ENCODE results near the gene HEPACAM.
A peak's percentile ranks its signal among the peaks of the same experiment; 100 is the strongest.

HEPACAM gene

DNA sequence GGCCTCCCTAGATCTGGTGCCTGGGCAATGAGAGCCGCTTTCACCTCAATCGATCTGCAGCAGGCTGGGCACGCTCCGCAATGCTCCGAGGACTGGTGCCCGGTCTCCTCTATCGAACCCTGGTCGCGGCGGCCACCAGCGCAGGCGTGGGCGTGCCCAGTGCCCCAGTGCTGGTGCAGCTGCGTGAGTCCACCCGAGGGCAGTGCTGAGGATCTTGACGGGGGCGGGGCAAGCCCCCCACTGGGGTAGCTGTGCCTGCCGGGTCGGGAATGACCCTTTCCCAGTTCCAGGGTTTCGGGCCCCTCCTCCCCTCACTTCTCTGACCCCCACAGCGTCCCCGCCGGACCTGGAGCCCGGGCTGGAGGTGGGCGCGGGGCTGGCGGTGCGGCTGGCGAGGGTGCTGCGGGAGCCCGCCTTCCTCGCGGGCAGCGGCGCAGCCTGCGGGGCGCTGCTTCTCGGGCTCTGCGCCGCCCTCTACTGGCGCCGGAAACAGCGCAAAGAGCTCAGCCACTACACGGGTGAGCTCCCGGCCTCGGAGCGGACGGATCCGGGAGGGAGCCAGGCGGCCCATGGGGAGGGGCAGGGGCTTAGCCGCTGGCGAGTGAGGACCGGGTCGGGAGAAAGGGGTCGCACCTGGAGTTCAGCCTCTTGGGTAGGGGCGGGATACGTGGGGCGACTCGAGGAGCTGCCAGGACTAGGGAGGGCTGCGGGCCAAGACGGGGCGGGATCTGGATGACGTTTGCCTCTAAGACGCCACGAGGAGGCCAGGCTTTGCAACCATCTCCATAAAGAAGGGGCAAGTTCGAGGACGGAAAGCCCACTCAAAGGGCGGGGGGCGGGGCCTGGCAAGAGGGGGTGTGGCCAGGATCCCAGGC, 59.7 kb downstream of the HEPACAM start:
- peak overlapping the region; percentile 53 for H3K4me3 ChIP-seq (ENCODE audit: low read length)

DNA sequence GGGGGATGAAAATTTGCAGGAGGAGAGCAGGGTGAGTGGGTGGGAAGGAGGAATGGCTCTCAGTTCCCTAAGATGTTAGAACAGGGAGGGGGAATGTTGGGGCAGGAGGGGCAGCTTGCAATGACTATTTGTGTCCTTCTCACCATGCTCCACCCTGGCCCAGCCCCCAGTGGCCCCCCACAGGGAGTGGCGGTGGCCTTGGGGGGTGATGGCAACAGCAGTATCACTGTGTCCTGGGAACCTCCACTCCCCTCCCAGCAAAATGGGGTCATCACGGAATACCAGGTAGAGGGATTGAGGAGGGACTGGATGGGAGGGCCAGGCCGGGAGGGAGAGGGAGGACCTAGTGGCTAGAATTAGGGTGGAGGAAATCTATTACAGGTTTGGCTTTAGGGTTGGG, 60.4 kb downstream of the HEPACAM start:
- H4K5ac ChIP-seq (ENCODE audit: low read length): no peak overlapping the region
- H3K4ac ChIP-seq (ENCODE audit: low read depth, low read length): no peak overlapping the region
- H2AK5ac ChIP-seq (ENCODE audit: low read length): no peak overlapping the region
- no peak overlapping the region for H3K23ac ChIP-seq (ENCODE audit: low read length)
- H3K9ac ChIP-seq (ENCODE audit: low read length): no peak overlapping the region
- H3K27me3 ChIP-seq (ENCODE audit: insufficient read depth, low read length, poor library complexity): peaks cover 11% of the 10 kb centered on the region
- no peak overlapping the region for H3K56ac ChIP-seq (ENCODE audit: low read length)
- H3K18ac ChIP-seq (ENCODE audit: low read length): no peak overlapping the region
- DNase-seq: no peak
- no peaks in the 10 kb centered on the region for H3K79me2 ChIP-seq (ENCODE audit: control insufficient read depth, insufficient read depth, low read length)
- H3K4me1 ChIP-seq (ENCODE audit: control insufficient read depth, low read depth, low read length): no peaks in the 10 kb centered on the region
- H2BK15ac ChIP-seq (replicated peaks; ENCODE audit: low read depth): no peak overlapping the region
- no peak overlapping the region for H3K4me2 ChIP-seq (ENCODE audit: low read length)
- no peak overlapping the region for H3K4me3 ChIP-seq (ENCODE audit: low read length)
- no peak overlapping the region for H2BK5ac ChIP-seq (ENCODE audit: low read length)
- WGBS (ENCODE audit: extremely low coverage, insufficient coverage, low lambda C conversion rate): no CpG with 5 or more reads among the region's 3 CpGs
- no peak overlapping the region for H4K8ac ChIP-seq (ENCODE audit: low read depth, low read length)
- H2BK120ac ChIP-seq (ENCODE audit: low read depth, low read length): no peak overlapping the region
- no peaks in the 10 kb centered on the region for H3K79me1 ChIP-seq (ENCODE audit: low read length)
- H3K27ac ChIP-seq (ENCODE audit: low read depth, low read length): no peak overlapping the region
- H3K36me3 ChIP-seq (ENCODE audit: control insufficient read depth, insufficient read depth, low read length): no peaks in the 10 kb centered on the region

More for the DNA sequence above, 59.7 kb downstream of the HEPACAM start:
- H3K4ac ChIP-seq (ENCODE audit: low read depth, low read length): no peak overlapping the region
- no peaks in the 10 kb centered on the region for H3K79me1 ChIP-seq (ENCODE audit: low read length)
- peak overlapping the region; percentile 73 for H3K4me2 ChIP-seq (ENCODE audit: low read length)
- H3K36me3 ChIP-seq (ENCODE audit: control insufficient read depth, insufficient read depth, low read length): no peaks in the 10 kb centered on the region
- peak overlapping the region; percentile 93 for H3K56ac ChIP-seq (ENCODE audit: low read length)
- H3K27ac ChIP-seq (ENCODE audit: low read depth, low read length): peak overlapping the region; percentile 55
- no peak overlapping the region for H2AK5ac ChIP-seq (ENCODE audit: low read length)
- no peaks in the 10 kb centered on the region for H3K79me2 ChIP-seq (ENCODE audit: control insufficient read depth, insufficient read depth, low read length)
- H2BK5ac ChIP-seq (ENCODE audit: low read length): no peak overlapping the region
- H3K4me1 ChIP-seq (ENCODE audit: control insufficient read depth, low read depth, low read length): no peaks in the 10 kb centered on the region
- H4K8ac ChIP-seq (ENCODE audit: low read depth, low read length): no peak overlapping the region
- H3K23ac ChIP-seq (ENCODE audit: low read length): no peak overlapping the region
- no CpG with 5 or more reads among the region's 69 CpGs for WGBS (ENCODE audit: extremely low coverage, insufficient coverage, low lambda C conversion rate)
- H3K27me3 ChIP-seq (ENCODE audit: insufficient read depth, low read length, poor library complexity): peaks cover 5% of the 10 kb centered on the region
- H4K5ac ChIP-seq (ENCODE audit: low read length): no peak overlapping the region
- H2BK120ac ChIP-seq (ENCODE audit: low read depth, low read length): no peak overlapping the region
- DNase-seq: peak; percentile 97
- H3K9ac ChIP-seq (ENCODE audit: low read length): peak overlapping the region; percentile 76
- peak overlapping the region; percentile 60 for H3K18ac ChIP-seq (ENCODE audit: low read length)
- no peak overlapping the region for H2BK15ac ChIP-seq (replicated peaks; ENCODE audit: low read depth)

DNA sequence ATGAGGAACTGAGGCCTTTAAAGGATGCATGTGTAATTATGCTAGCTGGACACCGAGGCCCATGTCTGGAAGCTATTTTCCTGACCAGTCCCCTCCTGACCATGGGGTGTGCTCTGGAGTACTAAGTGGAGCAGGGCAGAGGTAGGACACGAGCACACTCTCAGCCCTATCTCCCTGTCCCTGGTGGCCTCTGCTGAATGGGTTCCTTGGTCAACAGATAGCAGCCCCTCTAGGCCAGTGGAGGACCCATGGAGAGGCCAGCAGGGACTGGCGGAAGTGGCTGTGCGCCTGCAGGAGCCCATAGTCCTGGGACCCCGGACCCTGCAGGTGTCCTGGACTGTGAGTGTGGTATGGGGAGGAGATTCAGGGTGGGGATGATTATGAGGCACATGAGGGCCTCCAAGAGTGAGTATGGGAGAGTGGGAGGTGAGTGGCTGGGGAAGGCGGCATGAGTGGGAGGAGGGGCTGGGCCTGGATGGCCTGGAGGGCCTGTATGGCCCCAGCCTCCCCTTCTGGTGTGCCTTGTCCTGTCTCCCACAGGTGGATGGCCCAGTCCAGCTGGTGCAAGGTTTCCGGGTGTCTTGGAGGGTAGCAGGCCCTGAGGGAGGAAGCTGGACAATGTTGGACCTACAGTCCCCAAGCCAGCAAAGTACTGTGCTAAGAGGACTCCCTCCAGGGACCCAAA, 61.1 kb downstream of the HEPACAM start:
- no peak overlapping the region for H2AK5ac ChIP-seq (ENCODE audit: low read length)
- H3K18ac ChIP-seq (ENCODE audit: low read length): no peak overlapping the region
- H3K9ac ChIP-seq (ENCODE audit: low read length): no peak overlapping the region
- no peak overlapping the region for H3K4ac ChIP-seq (ENCODE audit: low read depth, low read length)
- H4K8ac ChIP-seq (ENCODE audit: low read depth, low read length): no peak overlapping the region
- no peaks in the 10 kb centered on the region for H3K79me1 ChIP-seq (ENCODE audit: low read length)
- no peak for DNase-seq
- H3K79me2 ChIP-seq (ENCODE audit: control insufficient read depth, insufficient read depth, low read length): no peaks in the 10 kb centered on the region
- H3K27me3 ChIP-seq (ENCODE audit: insufficient read depth, low read length, poor library complexity): peaks cover 17% of the 10 kb centered on the region
- H4K5ac ChIP-seq (ENCODE audit: low read length): no peak overlapping the region
- no peaks in the 10 kb centered on the region for H3K4me1 ChIP-seq (ENCODE audit: control insufficient read depth, low read depth, low read length)
- no peak overlapping the region for H3K23ac ChIP-seq (ENCODE audit: low read length)
- H3K4me3 ChIP-seq (ENCODE audit: low read length): no peak overlapping the region
- no peak overlapping the region for H2BK15ac ChIP-seq (replicated peaks; ENCODE audit: low read depth)
- no peak overlapping the region for H3K56ac ChIP-seq (ENCODE audit: low read length)
- WGBS (ENCODE audit: extremely low coverage, insufficient coverage, low lambda C conversion rate): no CpG with 5 or more reads among the region's 7 CpGs
- H2BK5ac ChIP-seq (ENCODE audit: low read length): no peak overlapping the region
- no peak overlapping the region for H2BK120ac ChIP-seq (ENCODE audit: low read depth, low read length)
- no peak overlapping the region for H3K27ac ChIP-seq (ENCODE audit: low read depth, low read length)
- no peak overlapping the region for H3K4me2 ChIP-seq (ENCODE audit: low read length)
- no peaks in the 10 kb centered on the region for H3K36me3 ChIP-seq (ENCODE audit: control insufficient read depth, insufficient read depth, low read length)

DNA sequence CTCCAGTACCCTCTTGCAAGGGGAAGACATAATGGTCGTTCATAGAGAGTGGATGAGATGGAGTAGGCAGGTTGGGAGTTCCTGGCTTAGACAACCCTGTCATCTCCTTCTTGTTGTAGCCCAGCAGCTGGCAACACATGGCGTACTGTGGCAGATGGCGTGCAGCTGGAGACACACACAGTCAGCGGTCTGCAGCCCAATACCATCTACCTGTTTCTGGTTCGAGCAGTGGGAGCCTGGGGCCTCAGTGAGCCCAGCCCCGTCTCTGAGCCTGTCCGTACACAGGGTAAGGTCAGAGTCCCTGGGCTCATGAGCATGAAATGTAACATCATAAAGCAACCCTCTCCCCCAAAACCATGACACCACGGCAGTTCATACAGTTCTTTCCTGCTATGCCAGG, 61.9 kb downstream of the HEPACAM start:
- H4K8ac ChIP-seq (ENCODE audit: low read depth, low read length): no peak overlapping the region
- H3K18ac ChIP-seq (ENCODE audit: low read length): no peak overlapping the region
- WGBS (ENCODE audit: extremely low coverage, insufficient coverage, low lambda C conversion rate): no CpG with 5 or more reads among the region's 8 CpGs
- no peak overlapping the region for H3K23ac ChIP-seq (ENCODE audit: low read length)
- H3K9ac ChIP-seq (ENCODE audit: low read length): no peak overlapping the region
- peaks cover 24% of the 10 kb centered on the region for H3K27me3 ChIP-seq (ENCODE audit: insufficient read depth, low read length, poor library complexity)
- H3K4ac ChIP-seq (ENCODE audit: low read depth, low read length): no peak overlapping the region
- H3K79me2 ChIP-seq (ENCODE audit: control insufficient read depth, insufficient read depth, low read length): no peaks in the 10 kb centered on the region
- H3K4me2 ChIP-seq (ENCODE audit: low read length): no peak overlapping the region
- no peak overlapping the region for H2BK15ac ChIP-seq (replicated peaks; ENCODE audit: low read depth)
- no peaks in the 10 kb centered on the region for H3K79me1 ChIP-seq (ENCODE audit: low read length)
- H2BK120ac ChIP-seq (ENCODE audit: low read depth, low read length): no peak overlapping the region
- H3K56ac ChIP-seq (ENCODE audit: low read length): no peak overlapping the region
- no peak overlapping the region for H3K27ac ChIP-seq (ENCODE audit: low read depth, low read length)
- no peak overlapping the region for H2AK5ac ChIP-seq (ENCODE audit: low read length)
- H3K4me3 ChIP-seq (ENCODE audit: low read length): no peak overlapping the region
- no peaks in the 10 kb centered on the region for H3K36me3 ChIP-seq (ENCODE audit: control insufficient read depth, insufficient read depth, low read length)
- H3K4me1 ChIP-seq (ENCODE audit: control insufficient read depth, low read depth, low read length): no peaks in the 10 kb centered on the region
- no peak overlapping the region for H2BK5ac ChIP-seq (ENCODE audit: low read length)
- H4K5ac ChIP-seq (ENCODE audit: low read length): no peak overlapping the region
- DNase-seq: no peak

DNA sequence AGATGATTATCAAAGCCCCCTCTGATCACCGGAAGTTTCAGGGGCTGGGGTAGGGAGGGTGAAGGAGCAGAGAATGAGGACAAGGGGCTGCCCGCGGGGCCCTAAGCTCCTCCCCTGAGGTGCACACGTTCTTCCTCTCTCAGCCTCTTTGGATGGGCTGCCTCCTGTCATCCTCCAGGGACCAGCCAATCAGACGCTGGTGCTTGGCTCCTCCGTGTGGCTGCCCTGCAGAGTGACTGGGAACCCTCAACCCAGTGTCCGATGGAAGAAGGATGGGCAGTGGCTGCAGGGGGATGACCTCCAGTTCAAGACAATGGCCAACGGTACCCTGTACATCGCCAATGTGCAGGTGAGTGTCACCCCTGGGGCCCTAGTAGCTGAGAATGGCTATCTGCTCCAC, 63.1 kb downstream of the HEPACAM start:
- no peak overlapping the region for H2BK5ac ChIP-seq (ENCODE audit: low read length)
- H3K27me3 ChIP-seq (ENCODE audit: insufficient read depth, low read length, poor library complexity): peaks cover 36% of the 10 kb centered on the region
- no peaks in the 10 kb centered on the region for H3K4me1 ChIP-seq (ENCODE audit: control insufficient read depth, low read depth, low read length)

More for the DNA sequence above, 63.1 kb downstream of the HEPACAM start:
- Histone ChIP-seq H3K27ac (ENCODE audit: low read depth, low read length) (no peak overlapping the region), H2BK15ac (replicated peaks; ENCODE audit: low read depth) (no peak overlapping the region), H4K8ac (ENCODE audit: low read depth, low read length) (no peak overlapping the region), H3K23ac (ENCODE audit: low read length) (no peak overlapping the region), H2AK5ac (ENCODE audit: low read length) (no peak overlapping the region), H2BK120ac (ENCODE audit: low read depth, low read length) (no peak overlapping the region), H3K4me2 (ENCODE audit: low read length) (no peak overlapping the region), H3K18ac (ENCODE audit: low read length) (no peak overlapping the region), H3K4me3 (ENCODE audit: low read length) (no peak overlapping the region), H4K5ac (ENCODE audit: low read length) (no peak overlapping the region), H3K9ac (ENCODE audit: low read length) (no peak overlapping the region), H3K4ac (ENCODE audit: low read depth, low read length) (no peak overlapping the region), H3K79me1 (ENCODE audit: low read length) (no peaks in the 10 kb centered on the region), H3K36me3 (ENCODE audit: control insufficient read depth, insufficient read depth, low read length) (no peaks in the 10 kb centered on the region), H3K56ac (ENCODE audit: low read length) (no peak overlapping the region), H3K79me2 (ENCODE audit: control insufficient read depth, insufficient read depth, low read length) (no peaks in the 10 kb centered on the region)
- DNase-seq: peak; percentile 58
- WGBS (ENCODE audit: extremely low coverage, insufficient coverage, low lambda C conversion rate): no CpG with 5 or more reads among the region's 9 CpGs

All from mesendoderm (in vitro differentiated cells).